GM23338 (cell line): ENCODE data around the gene MAPK8IP3. TPM values are rescaled to one million over a fixed set of nuclear protein-coding genes. Genes with fewer than 3 reads are reported as not detected.

Experiments used
- NANOG ChIP-seq: IDR thresholded peaks from 2 replicates; pipeline ENCODE4 v1.6.1; 2016; ENCODE audit warnings: antibody characterized with exemption, borderline replicate concordance
- POLR2AphosphoS5 ChIP-seq: IDR thresholded peaks from 2 replicates; pipeline ENCODE4 v1.6.1; 2016; ENCODE audit warnings: antibody characterized with exemption, low read depth
- ZNF462 ChIP-seq: fragments of 250-450 bp; sonication (Bioruptor Pico); IDR thresholded peaks from 2 replicates; pipeline ENCODE4 v1.5.0; 2020; ENCODE audit warnings: mild to moderate bottlenecking, moderate library complexity
- polyA plus RNA-seq: library from polyadenylated mRNA; unstranded; fragments of >200 nt; fragmentation: Nextera tagmentation; extraction: Ambion mirVana; gene quantifications from 2 replicates; pipeline ENCODE4 v1.2.1, GENCODE V29; 2016
- total RNA-seq: library from RNA; depleted of rRNA; stranded (reverse); fragments of >200 nt; shearing (Covaris generic); gene quantifications from 2 replicates; pipeline ENCODE4 v1.2.3, GENCODE V29; 2014
- TF ChIP-seq, protein P1 (sequence below): IDR thresholded peaks from one replicate; pipeline ENCODE4 v1.6.1; 2018; ENCODE audit warnings: antibody characterized with exemption; ENCODE audit not compliant: unreplicated experiment

Gene MAPK8IP3
- total and polyA plus RNA-seq, 2 experiments from 2014 or later = 11.3 to 58.4 TPM

DNA sequence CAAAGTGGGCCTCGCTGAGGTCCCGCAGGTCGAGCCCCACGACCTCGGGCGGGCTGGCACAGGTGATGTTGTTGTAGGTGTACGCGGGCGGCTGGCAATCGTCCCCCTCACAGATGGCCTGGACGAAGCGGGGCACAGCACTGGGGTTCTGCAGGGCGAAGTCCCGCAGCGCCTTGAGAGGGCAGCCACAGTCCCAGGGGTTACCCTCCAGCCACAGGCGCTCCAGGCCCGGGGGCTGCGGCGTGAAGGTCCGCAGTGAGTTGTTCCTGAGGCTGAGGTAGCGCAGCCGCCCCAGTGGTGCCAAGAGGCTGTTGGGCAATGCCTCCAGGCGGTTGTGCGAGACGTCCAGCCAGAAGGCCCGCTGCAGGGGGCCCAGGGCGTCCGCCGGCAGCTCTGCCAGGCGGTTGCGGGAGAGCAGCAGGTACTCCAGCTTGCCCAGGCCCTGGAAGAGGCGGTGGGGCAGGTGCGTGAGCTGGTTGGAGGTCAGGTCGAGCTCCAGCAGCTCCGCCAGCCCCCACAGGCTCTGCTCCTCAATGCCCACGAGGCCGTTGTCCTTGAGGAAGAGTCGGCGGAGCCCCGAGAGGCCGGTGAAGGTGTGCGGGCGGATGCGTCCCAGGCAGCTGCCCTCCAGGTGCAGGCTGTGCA, 84.7 kb downstream of the MAPK8IP3 start (continued):
- TF ChIP-seq ZNF462 (CRISPR knock-in tag) (no peak), POLR2AphosphoS5 (no peak), NANOG (no peak)
- TF ChIP-seq, protein P1, sequence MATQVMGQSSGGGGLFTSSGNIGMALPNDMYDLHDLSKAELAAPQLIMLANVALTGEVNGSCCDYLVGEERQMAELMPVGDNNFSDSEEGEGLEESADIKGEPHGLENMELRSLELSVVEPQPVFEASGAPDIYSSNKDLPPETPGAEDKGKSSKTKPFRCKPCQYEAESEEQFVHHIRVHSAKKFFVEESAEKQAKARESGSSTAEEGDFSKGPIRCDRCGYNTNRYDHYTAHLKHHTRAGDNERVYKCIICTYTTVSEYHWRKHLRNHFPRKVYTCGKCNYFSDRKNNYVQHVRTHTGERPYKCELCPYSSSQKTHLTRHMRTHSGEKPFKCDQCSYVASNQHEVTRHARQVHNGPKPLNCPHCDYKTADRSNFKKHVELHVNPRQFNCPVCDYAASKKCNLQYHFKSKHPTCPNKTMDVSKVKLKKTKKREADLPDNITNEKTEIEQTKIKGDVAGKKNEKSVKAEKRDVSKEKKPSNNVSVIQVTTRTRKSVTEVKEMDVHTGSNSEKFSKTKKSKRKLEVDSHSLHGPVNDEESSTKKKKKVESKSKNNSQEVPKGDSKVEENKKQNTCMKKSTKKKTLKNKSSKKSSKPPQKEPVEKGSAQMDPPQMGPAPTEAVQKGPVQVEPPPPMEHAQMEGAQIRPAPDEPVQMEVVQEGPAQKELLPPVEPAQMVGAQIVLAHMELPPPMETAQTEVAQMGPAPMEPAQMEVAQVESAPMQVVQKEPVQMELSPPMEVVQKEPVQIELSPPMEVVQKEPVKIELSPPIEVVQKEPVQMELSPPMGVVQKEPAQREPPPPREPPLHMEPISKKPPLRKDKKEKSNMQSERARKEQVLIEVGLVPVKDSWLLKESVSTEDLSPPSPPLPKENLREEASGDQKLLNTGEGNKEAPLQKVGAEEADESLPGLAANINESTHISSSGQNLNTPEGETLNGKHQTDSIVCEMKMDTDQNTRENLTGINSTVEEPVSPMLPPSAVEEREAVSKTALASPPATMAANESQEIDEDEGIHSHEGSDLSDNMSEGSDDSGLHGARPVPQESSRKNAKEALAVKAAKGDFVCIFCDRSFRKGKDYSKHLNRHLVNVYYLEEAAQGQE = no peak
